GM13977 (cell line): ENCODE measurements around the gene THBS3.
"Not testable (repeated sequence)": the region's sequence is repeated elsewhere in the genome, so short reads cannot be mapped to it uniquely, and the experiment has no call there.

Experiments
- DNase-seq: peaks from one replicate; pipeline ENCODE4 v3.0.0; 2012; ENCODE audit warnings: low spot score
- CTCF ChIP-seq: IDR thresholded peaks from 2 replicates; pipeline ENCODE4 v1.5.1; 2012; ENCODE audit warnings: mild to moderate bottlenecking, control low read depth; ENCODE audit not compliant: insufficient read depth; ENCODE audit errors: extremely low read depth, missing control alignments
- in situ Hi-C: fragments of 300-500 bp; cut with MboI; formaldehyde crosslinking; loops from one replicate; pipeline ENCODE4 v1.12.0; 2022; ENCODE audit warnings: low sequenced_read_pairs, low pct_unique_long_range_greater_than_20kb, mixed read lengths, inconsistent platforms; ENCODE audit not compliant: unreplicated experiment

The THBS3 gene

GRCh38 chr1:155219592-155220031 lies 11.9 kb upstream of the THBS3 start:
- no peak for DNase-seq
- no peak for TF ChIP-seq CTCF
- in situ Hi-C loops: no loop called here

GRCh38 chr1:155218854-155219591 lies 11.3 kb upstream of the THBS3 start:
- no peak for DNase-seq
- no peak for TF ChIP-seq CTCF
- in situ Hi-C loops: no loop called here

- in situ Hi-C loops, DNase-seq: not testable (repeated sequence)
Measured at GRCh38 chr1:155214702-155215101, 7.0 kb upstream of the THBS3 start.

GRCh38 chr1:155212051-155212440 lies 4.3 kb upstream of the THBS3 start:
- in situ Hi-C loops, DNase-seq: not testable (repeated sequence)

GRCh38 chr1:155211381-155212050 lies 3.8 kb upstream of the THBS3 start:
- in situ Hi-C loops, DNase-seq: not testable (repeated sequence)

- TF ChIP-seq CTCF: no peak
- in situ Hi-C loops: no loop called here
- no peak for DNase-seq
Measured at GRCh38 chr1:155210314-155211104, 2.8 kb upstream of the THBS3 start.

GRCh38 chr1:155209312-155209721 lies 1.6 kb upstream of the THBS3 start:
- in situ Hi-C loops: no loop called here
- no peak for TF ChIP-seq CTCF
- DNase-seq: no peak
